Mesendoderm (in vitro differentiated cells): Measurements from ENCODE around the gene TMC1.

Experiments
- DNase-seq: peaks from one replicate; pipeline ENCODE4 v3.0.0; 2013
- H2AK5ac ChIP-seq: 2 replicates; pipeline ENCODE4 v1.6.1; 2013; ENCODE audit warnings: low read length, inconsistent platforms
- H2BK120ac ChIP-seq: 2 replicates; pipeline ENCODE4 v1.6.1; 2013; ENCODE audit warnings: low read depth, mild to moderate bottlenecking, low read length, moderate library complexity, mixed read lengths
- H2BK15ac ChIP-seq: replicated peaks from 2 replicates; pipeline ENCODE4 v1.6.1; 2013; ENCODE audit warnings: low read depth, mild to moderate bottlenecking, moderate library complexity
- H2BK5ac ChIP-seq: 2 replicates; pipeline ENCODE4 v1.6.1; 2013; ENCODE audit warnings: low read length, inconsistent platforms
- H3K18ac ChIP-seq: 2 replicates; pipeline ENCODE4 v1.6.1; 2013; ENCODE audit warnings: mild to moderate bottlenecking, low read length, mixed read lengths
- H3K23ac ChIP-seq: one replicate; pipeline ENCODE4 v1.6.1; 2013; ENCODE audit warnings: low read length
- H3K27ac ChIP-seq: 2 replicates; pipeline ENCODE4 v1.5.1; 2013; ENCODE audit warnings: low read depth, mild to moderate bottlenecking, inconsistent platforms, low read length, moderate library complexity
- H3K27me3 ChIP-seq: 2 replicates; pipeline ENCODE4 v1.6.1; 2013; ENCODE audit warnings: low read length, control low read depth, mild to moderate bottlenecking, inconsistent platforms; ENCODE audit not compliant: insufficient read depth, poor library complexity
- H3K36me3 ChIP-seq: 2 replicates; pipeline ENCODE4 v1.6.1; 2013; ENCODE audit warnings: low read length, inconsistent platforms; ENCODE audit not compliant: control insufficient read depth, insufficient read depth
- H3K4ac ChIP-seq: one replicate; pipeline ENCODE4 v1.6.1; 2013; ENCODE audit warnings: low read depth, mild to moderate bottlenecking, low read length, moderate library complexity
- H3K4me1 ChIP-seq: 2 replicates; pipeline ENCODE4 v1.6.1; 2013; ENCODE audit warnings: low read depth, low read length, inconsistent platforms; ENCODE audit not compliant: control insufficient read depth
- H3K4me2 ChIP-seq: 2 replicates; pipeline ENCODE4 v1.6.1; 2013; ENCODE audit warnings: low read length
- H3K4me3 ChIP-seq: 2 replicates; pipeline ENCODE4 v1.5.1; 2013; ENCODE audit warnings: mild to moderate bottlenecking, low read length
- H3K56ac ChIP-seq: one replicate; pipeline ENCODE4 v1.6.1; 2013; ENCODE audit warnings: low read length
- H3K79me1 ChIP-seq: 2 replicates; pipeline ENCODE4 v1.6.1; 2013; ENCODE audit warnings: low read length, inconsistent platforms
- H3K79me2 ChIP-seq: 2 replicates; pipeline ENCODE4 v1.6.1; 2013; ENCODE audit warnings: mild to moderate bottlenecking, low read length; ENCODE audit not compliant: control insufficient read depth, insufficient read depth
- H3K9ac ChIP-seq: 2 replicates; pipeline ENCODE4 v1.6.1; 2013; ENCODE audit warnings: low read length, inconsistent platforms
- H4K5ac ChIP-seq: one replicate; pipeline ENCODE4 v1.6.1; 2013; ENCODE audit warnings: low read length
- H4K8ac ChIP-seq: one replicate; pipeline ENCODE4 v1.6.1; 2013; ENCODE audit warnings: low read depth, mild to moderate bottlenecking, control low read depth, low read length, moderate library complexity
- WGBS: extraction: QIAGEN DNeasy Blood & Tissue Kit; methylation state at CpG from one replicate; pipeline ENCODE4 v1.1.7; 2013; ENCODE audit warnings: low lambda C conversion rate, missing lambda C conversion rate; ENCODE audit not compliant: insufficient coverage; ENCODE audit errors: extremely low coverage; 5-methylcytosine and 5-hydroxymethylcytosine counted together

TMC1 gene

GRCh38 chr9:72565535-72565934, 44.1 kb downstream of the TMC1 start:
- Histone ChIP-seq H3K27me3 (no peaks in the 10 kb centered on the region), H3K18ac (no peak overlapping the region), H3K79me1 (no peaks in the 10 kb centered on the region), H3K9ac (no peak overlapping the region), H4K5ac (no peak overlapping the region), H3K4ac (no peak overlapping the region), H3K56ac (no peak overlapping the region), H2BK5ac (no peak overlapping the region), H2AK5ac (no peak overlapping the region), H2BK120ac (no peak overlapping the region), H4K8ac (no peak overlapping the region), H3K23ac (no peak overlapping the region), H3K4me2 (no peak overlapping the region), H2BK15ac (no peak overlapping the region), H3K36me3 (no peaks in the 10 kb centered on the region), H3K4me3 (no peak overlapping the region), H3K4me1 (no peaks in the 10 kb centered on the region), H3K27ac (no peak overlapping the region), H3K79me2 (no peaks in the 10 kb centered on the region)
- no peak for DNase-seq
- no CpG with 5 or more reads among the region's 7 CpGs for WGBS

- Histone ChIP-seq H3K79me2 (no peaks in the 10 kb centered on the region), H3K4me1 (no peaks in the 10 kb centered on the region), H4K5ac (no peak overlapping the region), H2BK120ac (no peak overlapping the region), H3K9ac (no peak overlapping the region), H3K18ac (no peak overlapping the region), H3K23ac (no peak overlapping the region), H3K36me3 (no peaks in the 10 kb centered on the region), H3K56ac (no peak overlapping the region), H4K8ac (no peak overlapping the region), H3K4ac (no peak overlapping the region), H3K4me2 (no peak overlapping the region), H3K27me3 (no peaks in the 10 kb centered on the region), H2BK5ac (no peak overlapping the region), H3K27ac (no peak overlapping the region), H2BK15ac (no peak overlapping the region), H3K79me1 (no peaks in the 10 kb centered on the region), H2AK5ac (no peak overlapping the region), H3K4me3 (no peak overlapping the region)
- DNase-seq, result no peak
- WGBS, result no CpG with 5 or more reads among the region's 3 CpGs
Observed at GRCh38 chr9:72574156-72574810, 52.9 kb downstream of the TMC1 start.

DNA sequence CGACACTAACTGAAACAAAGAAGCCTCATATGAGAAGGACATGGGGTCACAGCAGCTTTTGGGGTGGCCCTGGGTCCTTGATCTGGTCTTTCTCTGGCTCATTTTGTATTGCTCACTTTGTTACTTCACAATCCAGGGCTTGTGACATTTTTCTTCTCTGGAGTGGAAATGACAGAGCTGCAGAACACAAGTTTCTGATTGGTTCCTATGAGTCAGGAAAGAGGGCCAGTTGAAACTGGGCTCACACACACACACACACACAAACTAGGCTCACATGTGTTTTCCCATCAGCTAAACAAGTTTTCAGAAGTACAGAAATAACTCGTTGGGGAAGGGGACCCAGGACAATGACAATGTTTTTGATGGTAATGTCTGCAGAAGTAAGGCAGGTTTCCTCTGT, 54.3 kb downstream of the TMC1 start:
- DNase-seq, result no peak
- Histone ChIP-seq H2BK120ac (no peak overlapping the region), H3K4ac (no peak overlapping the region), H2BK5ac (no peak overlapping the region), H3K36me3 (no peaks in the 10 kb centered on the region), H3K4me1 (no peaks in the 10 kb centered on the region), H3K23ac (no peak overlapping the region), H4K8ac (no peak overlapping the region), H2BK15ac (no peak overlapping the region), H4K5ac (no peak overlapping the region), H2AK5ac (no peak overlapping the region), H3K79me1 (no peaks in the 10 kb centered on the region), H3K4me3 (no peak overlapping the region), H3K79me2 (no peaks in the 10 kb centered on the region), H3K27ac (no peak overlapping the region), H3K9ac (no peak overlapping the region), H3K27me3 (no peaks in the 10 kb centered on the region), H3K56ac (no peak overlapping the region), H3K4me2 (no peak overlapping the region), H3K18ac (no peak overlapping the region)
- no CpG with 5 or more reads among the region's 2 CpGs for WGBS

DNA sequence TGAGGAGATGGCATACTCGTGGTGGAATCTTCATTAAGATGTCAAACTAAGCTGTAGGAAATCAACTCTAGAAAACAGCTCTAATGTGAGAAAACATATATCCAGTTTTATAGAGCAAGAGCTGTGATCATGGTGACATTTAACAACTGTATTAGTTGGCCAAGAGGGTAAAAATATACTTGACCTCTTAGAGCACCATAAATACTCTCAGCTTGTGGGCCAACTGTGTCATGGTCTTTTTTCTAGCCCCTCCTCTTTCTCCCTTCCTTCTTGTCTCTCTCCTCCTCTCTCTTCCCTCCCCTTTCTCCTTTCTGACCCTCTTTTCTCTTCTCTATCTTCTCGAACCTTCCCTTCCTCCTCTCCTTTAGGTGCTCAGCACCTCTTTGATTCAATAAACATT, 54.7 kb downstream of the TMC1 start:
- H3K79me1 ChIP-seq, result no peaks in the 10 kb centered on the region
- H2BK120ac ChIP-seq, result no peak overlapping the region
- H3K27ac ChIP-seq, result no peak overlapping the region
- no peak overlapping the region for H2BK15ac ChIP-seq
- WGBS, result no CpG with 5 or more reads among the region's 2 CpGs
- H3K18ac ChIP-seq, result no peak overlapping the region
- no peaks in the 10 kb centered on the region for H3K79me2 ChIP-seq
- no peak overlapping the region for H3K4me3 ChIP-seq
- no peak overlapping the region for H3K4me2 ChIP-seq
- no peak overlapping the region for H2AK5ac ChIP-seq
- no peak overlapping the region for H2BK5ac ChIP-seq
- H4K8ac ChIP-seq, result no peak overlapping the region
- no peaks in the 10 kb centered on the region for H3K27me3 ChIP-seq
- no peaks in the 10 kb centered on the region for H3K4me1 ChIP-seq
- no peak overlapping the region for H3K4ac ChIP-seq
- no peak overlapping the region for H3K56ac ChIP-seq
- no peak for DNase-seq
- no peak overlapping the region for H4K5ac ChIP-seq
- H3K9ac ChIP-seq, result no peak overlapping the region
- no peak overlapping the region for H3K23ac ChIP-seq
- H3K36me3 ChIP-seq, result no peaks in the 10 kb centered on the region

DNA sequence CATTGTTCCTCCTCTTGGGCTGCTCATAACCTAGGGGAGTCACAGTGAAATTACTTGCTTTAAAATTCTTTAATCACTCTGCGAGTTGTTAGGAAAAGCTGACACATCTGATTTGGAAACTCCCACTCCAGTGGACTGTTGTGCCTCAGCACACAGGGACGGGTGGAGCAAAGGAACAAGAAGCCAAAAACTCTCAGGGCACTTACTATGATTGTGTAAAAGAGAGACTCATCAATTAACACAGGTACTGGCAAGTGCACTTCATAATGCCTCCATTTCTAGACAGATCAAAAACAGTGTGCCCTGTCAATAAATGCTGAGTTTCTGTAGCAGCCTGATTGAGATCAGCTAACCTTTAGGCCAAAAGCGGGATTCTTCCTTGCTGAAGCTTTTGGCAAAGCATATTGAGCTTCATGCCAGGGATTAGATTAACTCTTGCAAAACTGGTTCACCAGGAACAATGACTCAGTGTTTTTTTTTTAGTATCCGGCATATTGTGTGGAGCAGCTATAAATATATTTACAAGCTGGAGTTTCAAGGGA, 55.9 kb downstream of the TMC1 start:
- peak overlapping the region; percentile 45 for H2BK120ac ChIP-seq
- H3K56ac ChIP-seq, result no peak overlapping the region
- H2AK5ac ChIP-seq, result no peak overlapping the region
- no peaks in the 10 kb centered on the region for H3K36me3 ChIP-seq
- no peak overlapping the region for H3K4ac ChIP-seq
- no peak overlapping the region for H3K23ac ChIP-seq
- H3K9ac ChIP-seq, result no peak overlapping the region
- WGBS, result no CpG with 5 or more reads among the region's 4 CpGs
- H2BK15ac ChIP-seq, result no peak overlapping the region
- no peaks in the 10 kb centered on the region for H3K4me1 ChIP-seq
- H3K79me2 ChIP-seq, result no peaks in the 10 kb centered on the region
- H4K8ac ChIP-seq, result no peak overlapping the region
- H3K79me1 ChIP-seq, result no peaks in the 10 kb centered on the region
- no peak overlapping the region for H2BK5ac ChIP-seq
- H4K5ac ChIP-seq, result no peak overlapping the region
- no peaks in the 10 kb centered on the region for H3K27me3 ChIP-seq
- no peak overlapping the region for H3K27ac ChIP-seq
- no peak overlapping the region for H3K4me2 ChIP-seq
- no peak overlapping the region for H3K18ac ChIP-seq
- no peak for DNase-seq
- H3K4me3 ChIP-seq, result no peak overlapping the region

DNA sequence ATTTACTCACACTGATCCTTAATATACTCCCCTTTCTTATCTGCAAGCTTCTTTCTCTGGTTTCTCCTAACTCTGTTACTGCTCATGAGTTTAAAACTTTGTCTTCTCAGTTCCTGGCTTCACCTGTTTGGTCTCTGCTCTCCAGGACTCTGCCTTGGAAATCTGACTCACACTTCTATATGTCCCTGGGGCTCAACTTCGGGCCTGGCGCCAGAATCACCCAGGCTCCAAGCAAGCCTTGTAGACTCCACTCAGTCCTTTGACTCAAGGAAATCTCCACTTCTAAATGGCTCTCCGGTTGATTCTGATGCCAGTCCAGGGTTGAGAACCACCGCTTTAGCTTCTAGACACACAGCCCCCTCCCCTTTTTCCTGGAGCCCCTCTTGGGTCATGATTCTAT, 57.8 kb downstream of the TMC1 start:
- Histone ChIP-seq H3K23ac (no peak overlapping the region), H3K56ac (no peak overlapping the region), H2BK5ac (no peak overlapping the region), H3K4me1 (no peaks in the 10 kb centered on the region), H3K27me3 (no peaks in the 10 kb centered on the region), H2AK5ac (no peak overlapping the region), H3K4me2 (no peak overlapping the region), H3K4ac (no peak overlapping the region), H4K8ac (no peak overlapping the region), H3K79me1 (no peaks in the 10 kb centered on the region), H3K36me3 (no peaks in the 10 kb centered on the region), H2BK15ac (no peak overlapping the region), H2BK120ac (no peak overlapping the region), H3K9ac (no peak overlapping the region), H3K79me2 (no peaks in the 10 kb centered on the region), H3K4me3 (no peak overlapping the region), H3K18ac (no peak overlapping the region), H3K27ac (no peak overlapping the region), H4K5ac (no peak overlapping the region)
- DNase-seq, result no peak
- WGBS, result no CpG with 5 or more reads among the region's 4 CpGs
